NK-92 (cell line): Measurements from ENCODE around the gene HEBP2.

ENCODE experiments used
- DNase-seq: peaks from one replicate; lab custom pipeline; 2025; ENCODE audit not compliant: unreplicated experiment; lab: John Stamatoyannopoulos, UW

Gene HEBP2

DNA sequence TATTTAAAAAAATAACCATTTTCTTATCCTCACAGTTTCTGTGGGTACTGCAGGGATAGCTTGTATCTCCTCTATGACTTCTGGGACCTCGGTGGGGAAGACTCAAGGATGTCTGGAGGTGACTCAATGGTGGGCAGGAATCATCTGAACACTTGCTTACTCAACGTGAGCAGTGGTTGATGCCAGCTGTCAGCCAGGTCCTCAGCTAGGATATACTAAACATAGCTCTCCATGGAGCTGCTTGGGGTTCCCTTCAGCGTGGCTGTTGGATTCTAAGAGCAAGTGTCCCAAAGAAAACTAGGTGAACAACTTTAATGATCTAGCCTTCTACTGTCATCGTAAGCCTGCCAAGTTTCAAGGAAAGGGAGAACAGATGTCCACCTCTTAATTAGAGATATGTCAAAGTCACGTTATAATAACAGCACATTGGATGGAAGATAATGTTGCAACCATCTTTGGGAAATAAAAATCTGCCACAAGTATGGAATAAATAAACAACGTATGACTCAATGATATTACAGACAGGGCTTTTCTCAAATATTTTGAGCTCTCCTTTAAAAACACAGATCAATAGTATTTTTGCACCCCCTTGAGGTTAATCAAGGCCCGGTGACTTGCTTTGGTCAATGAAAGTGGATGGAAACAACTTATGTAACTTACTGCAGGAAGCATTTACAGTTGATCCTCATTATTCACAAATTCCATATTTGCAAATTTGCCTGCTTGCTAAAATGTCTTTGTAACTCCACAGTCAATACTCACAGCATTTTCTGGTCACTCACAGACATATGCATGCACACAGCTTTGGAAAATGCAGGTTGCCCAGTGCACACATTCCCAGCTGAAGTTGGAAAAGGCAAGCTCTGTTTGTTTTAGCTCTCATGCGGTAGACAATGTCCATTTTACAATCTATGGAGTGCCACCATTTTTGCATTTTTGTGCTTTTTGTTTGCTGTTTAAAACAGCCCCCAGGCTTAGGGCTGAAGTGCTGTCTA is 6.6 kb upstream of the HEBP2 start:
- DNase-seq = no peak

DNA sequence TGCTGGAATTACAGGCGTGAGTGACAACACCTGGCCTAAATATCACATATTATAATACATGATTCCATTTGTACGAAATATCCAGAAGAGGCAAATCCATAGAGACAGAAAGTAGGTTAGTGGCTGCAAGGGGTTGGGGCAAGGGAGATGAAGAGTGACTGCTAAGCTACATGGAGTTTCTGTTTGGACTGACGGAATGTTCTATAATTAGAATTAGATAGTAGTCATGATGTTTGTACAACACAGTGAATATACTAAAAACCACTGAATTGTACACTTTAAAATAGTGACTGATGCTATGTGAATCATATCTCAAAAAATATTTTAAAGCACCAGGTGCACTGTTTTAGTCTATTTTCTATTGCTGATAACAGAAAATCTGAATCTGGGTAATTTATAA is 3.7 kb upstream of the HEBP2 start:
- DNase-seq = no peak

DNA sequence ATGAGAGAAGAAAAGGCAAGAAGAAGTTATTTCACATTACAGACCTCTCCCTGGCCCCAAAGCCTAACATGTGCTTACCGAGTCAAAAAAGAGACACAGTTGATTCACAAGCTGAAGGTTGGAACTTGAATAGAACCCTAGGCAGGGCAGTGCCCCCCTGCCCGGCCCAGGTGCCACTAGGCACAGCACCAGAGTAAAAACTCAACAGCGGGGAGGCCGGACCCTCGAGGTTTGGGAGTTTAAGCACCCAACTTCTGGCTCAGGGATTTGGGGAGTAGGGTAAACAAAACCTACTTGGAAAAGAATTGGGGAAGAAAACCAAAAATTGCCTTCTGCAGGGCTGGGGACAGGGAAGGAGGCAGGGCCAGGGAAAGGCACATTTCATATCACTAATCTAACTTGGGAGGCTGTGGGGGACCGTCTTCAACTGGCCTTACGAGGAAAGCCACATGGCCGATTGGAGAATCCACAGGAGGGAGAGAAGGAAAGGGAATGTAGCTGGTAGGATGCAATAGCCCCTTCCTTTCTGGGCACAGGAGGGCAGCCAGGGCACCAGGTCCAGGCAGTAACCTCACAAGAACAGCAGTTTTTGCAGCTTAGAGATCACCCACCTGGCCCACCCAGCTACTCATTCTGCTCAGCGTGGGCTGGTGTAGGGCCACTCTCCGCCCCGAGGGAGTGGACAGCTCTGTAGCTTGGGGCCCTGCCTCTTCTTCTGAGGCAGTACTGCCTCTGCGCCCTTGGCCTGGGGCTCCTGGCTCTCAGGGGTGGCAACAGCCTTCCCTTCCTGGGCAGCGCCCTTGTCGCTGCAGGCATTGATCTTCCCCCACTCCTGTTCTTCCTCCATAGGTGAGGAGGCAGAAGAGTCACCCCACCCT is 1.8 kb upstream of the HEBP2 start:
- DNase-seq = no peak

DNA sequence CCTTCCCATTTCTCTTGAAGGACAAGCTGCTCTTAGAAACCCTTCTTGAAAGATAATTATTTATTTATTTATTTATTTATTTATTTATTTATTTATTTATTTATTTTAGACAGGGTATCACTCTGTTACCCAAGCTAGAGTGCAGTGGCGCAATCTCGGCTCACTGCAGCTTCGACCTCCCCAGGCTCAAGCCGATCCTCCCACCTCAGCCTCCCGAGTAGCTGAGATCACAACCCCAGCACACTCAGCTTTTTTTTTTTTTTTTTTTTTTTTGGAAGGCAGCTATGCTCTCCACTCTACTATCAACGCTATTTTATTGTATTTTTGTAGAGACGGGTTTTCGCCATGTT is 1.2 kb upstream of the HEBP2 start:
- DNase-seq = no peak

DNA sequence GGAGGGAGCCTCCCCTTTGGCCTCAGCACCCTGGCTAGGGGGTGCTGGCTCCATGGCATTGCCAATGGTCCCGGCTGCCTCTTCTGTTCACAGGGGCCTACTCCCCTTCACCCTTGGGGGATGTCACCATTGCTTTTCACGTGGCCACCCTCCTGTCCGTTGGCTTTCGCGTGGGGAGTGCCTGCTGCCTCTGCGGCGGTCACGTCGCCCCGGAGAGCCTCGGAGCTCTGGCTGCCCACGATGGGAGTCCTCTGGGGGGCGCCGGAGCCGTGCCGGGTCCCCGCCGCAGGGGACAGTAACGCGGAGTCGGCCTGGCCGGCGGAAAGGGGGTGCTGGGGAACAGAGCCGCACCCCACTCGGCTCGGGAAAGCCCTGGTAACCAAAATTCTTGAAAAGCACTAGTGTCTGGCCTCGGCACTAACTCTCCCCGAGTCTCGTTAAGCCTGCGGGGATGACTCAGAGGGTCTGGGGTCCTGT is 661 bp upstream of the HEBP2 start:
- DNase-seq = no peak

DNA sequence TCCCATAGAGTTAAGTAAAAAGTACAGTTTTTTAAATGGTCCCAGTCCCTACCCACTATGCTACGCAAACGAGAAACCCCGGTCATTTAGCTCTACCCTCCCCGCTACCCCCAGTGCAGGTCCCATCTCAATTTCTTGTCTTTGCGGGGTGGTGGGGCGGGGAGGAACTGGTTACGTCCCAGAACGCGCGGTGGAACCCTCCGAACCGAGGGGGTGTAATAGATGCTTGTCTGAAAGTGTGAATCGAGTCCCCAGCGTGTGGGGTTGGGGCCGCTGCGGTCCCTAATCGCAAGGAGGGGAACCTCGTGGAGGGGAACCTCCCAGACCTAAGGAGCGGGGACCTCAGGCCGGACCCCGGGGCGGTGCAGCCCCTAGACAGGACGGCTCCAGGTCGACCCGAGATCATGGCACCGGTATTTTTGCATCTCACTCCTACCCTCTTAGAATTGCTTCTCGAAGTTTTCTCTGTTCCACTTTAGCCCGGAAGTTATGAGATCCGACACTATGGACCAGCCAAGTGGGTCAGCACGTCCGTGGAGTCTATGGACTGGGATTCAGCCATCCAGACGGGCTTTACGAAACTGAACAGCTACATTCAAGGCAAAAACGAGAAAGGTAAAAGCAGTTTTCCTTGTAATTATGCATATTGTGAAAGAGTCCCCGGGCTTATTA is 779 bp downstream of the HEBP2 start:
- DNase-seq = no peak

DNA sequence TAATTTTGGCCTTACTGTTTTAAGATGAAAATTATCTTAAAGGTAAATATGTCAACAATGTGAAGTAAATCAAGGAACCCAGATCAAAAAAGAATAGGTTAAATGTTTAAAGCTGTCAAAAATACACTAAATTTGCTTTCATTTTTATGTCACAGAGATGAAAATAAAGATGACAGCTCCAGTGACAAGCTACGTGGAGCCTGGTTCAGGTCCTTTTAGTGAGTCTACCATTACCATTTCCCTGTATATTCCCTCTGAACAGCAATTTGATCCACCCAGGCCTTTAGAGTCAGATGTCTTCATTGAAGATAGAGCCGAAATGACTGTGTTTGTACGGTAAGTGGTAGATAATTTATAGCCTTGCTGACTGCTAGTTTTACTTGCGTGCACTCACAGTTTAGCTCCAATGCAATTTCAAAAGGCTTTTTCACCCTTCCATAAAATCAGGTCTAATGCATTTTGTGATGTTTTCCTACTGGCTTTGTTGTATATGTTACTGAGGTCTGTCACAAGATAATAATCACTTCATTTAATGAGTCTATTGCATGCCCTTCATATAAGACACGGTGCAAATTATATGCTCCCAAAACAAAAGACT is 1.9 kb downstream of the HEBP2 start:
- no peak for DNase-seq

DNA sequence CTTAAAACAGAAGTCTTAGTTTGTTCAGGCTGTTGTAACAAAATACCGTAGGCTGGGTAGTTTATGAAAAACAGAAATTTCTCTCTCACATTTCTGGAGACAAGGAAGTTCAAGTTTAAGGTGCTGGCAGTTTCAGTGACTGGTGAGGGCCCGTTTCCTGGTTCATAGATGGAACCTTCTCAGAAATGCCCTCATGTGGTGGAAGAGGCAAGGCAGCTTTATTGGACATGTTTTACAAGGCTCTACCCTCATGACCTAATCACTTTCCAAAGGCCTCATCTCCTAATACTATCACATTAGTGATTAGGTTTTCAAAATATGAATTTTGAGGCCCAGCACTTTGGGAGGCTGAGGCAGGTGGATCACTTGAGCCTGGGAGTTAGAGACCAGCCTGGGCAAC is 2.4 kb downstream of the HEBP2 start:
- no peak for DNase-seq

DNA sequence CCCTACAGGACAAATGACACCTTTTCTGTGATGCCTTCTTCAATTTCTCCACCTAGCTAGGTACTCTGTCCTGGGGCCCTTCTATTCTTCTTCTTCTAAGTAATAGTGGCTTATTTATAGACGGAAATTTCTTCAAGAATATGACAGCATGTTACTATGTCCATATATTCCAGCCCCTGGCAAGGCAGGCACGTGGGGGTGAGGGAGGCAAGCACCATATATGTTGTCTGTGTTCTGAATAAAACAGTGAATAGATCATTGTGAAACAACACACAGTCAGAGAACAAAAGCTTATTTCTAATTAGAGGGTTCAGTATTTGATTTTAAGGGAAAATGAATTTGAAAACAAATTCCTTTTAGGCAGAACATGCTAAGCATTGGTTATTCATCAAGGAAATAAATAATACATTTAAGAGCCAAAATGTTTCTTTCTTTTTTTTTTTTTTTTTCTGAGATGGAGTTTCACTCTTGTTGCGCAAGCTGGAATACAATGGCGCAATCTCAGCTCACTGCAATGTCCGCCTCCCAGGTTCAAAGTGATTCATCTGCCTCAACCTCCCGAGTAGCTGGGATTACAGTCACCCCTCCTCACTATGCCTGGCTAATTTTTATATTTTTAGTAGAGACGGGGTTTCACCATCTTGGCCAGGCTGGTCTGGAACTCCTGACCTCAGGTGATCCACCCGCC is 6.2 kb downstream of the HEBP2 start:
- no peak for DNase-seq

DNA sequence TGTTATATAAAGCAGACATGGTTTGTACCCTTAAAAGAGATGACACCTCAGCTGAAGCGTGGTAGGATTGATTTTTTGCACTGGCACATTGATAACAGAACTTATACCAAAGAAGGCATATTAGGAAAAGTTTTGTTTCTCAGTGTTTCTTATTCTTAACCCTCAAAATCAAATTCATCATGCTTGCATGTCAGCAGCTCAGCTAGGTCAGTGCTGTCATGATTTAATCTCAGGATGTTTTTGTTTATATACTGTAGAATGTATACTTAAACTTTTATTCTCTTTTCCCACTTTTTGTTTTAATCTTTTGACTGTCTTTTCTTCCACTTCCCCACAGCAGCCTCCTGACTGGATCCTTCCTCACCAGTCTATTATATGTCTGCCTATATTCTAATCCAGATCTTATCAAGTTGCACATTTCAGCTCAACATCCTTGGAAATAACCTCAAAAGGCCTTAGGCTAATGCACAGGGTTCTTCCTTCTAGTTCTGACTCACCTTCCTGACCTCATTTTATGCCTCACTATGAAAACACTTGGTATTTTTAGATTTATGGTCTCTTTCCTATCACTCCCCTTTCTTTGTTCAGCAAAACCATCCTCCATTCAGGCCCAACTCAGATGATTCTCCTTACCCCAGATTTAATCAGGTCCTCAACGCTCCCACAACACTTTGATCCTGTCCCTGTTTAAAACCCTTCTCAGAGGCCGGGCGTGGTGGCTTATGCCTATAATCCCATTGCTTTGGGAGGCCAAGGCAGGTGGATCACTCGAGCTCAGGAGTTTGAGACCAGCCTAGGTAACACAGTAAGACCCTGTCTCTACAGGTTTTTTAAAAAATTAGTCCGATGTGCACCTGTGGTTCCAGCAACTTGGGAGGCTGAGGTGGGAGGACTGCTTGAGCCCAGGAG is 7.2 kb downstream of the HEBP2 start:
- no peak for DNase-seq

DNA sequence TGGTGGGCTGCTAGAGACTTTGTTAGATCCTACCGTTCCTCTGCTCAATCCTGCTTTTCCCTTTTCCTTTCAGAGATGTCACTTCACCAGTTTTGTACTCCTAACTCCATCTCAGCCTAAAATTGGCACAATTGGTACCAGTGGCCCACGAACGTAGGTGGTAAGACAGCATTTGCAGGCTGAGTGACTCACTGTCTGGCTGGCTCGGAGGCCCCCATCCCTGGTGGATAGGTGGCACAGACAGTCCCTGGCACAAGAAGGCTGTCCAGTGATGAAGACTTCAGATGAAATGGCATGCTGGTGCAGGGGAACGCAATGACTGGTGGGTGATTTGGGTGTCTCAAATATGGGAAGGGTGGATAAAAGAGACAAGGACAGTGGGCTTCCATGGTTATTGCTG is 11.1 kb downstream of the HEBP2 start:
- DNase-seq = no peak

DNA sequence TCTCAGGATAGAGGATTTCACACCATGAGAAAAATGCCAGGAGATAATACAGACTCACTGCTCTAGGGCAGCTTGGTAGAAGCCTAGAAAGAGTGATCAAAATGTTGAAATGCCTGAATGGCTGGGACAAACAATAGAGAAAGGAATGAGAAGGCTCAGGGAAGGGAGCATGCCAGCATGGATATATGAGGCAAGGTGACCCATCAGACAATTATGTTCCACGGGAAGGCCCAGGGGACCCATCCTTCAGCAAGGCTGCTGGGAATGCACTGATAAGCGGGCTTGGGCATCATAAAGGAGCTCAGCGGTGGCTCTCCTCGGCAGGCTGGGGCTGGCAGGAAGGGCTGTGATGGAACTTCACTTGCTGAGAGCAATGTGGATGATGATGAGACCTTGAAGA is 12.2 kb downstream of the HEBP2 start:
- no peak for DNase-seq

DNA sequence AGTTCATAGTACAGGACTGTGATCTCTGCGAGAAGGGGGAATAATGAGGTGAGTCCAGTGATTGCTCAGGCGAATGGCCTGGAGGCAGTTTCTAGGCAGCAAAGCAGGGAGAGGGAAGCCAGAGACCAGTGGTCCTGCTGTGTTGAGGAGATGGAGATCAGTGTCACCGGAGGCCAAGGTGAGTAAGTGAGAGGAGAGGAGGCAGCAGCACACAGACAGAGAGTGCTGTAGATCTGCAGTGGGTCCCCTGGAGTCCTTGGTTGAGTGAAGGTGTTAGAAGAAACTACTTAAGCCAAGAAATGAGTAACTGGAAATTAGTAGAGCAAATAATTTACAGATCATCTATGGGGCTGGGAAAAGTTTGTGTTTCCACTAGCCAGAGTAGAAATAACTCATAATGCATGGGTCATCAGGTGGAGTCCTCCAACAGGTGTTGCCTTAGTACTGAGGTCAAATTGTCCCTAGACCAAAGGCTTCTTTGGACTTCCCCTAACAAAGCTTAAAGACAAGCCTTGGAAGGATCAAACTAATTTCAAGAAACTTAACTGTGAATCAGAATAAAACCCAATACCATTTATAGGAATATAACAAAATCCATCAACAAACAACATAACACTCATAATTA is 13.6 kb downstream of the HEBP2 start:
- DNase-seq = no peak

DNA sequence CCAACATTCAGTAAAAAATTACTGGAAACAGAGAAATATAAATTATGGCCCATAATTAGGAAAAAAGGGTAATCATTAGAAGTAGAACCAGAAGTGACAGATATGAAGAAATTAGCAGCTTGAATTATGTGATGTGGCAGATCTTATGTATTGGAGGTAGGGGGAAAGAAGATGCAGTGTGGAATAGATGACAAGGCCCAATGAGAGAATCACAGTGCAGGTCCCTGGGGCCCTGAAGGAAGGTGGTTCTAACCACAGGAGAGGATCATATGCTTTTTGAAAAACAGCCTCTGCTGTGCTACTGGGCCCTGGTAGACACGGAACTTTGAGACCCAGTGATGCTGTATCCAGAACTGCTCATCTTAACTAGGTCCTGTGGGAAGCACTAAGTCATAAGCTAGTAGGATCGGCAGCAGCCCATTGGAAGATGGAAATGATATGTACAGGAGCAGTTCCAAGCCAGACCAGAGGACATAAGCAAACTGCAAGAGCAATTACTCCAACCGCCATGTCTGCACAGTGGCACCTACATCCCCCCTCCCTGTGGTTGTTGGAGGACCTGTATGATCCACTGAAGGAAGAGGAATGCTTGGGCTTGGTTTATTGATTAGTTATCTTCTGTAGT is 14.2 kb downstream of the HEBP2 start:
- DNase-seq = no peak

DNA sequence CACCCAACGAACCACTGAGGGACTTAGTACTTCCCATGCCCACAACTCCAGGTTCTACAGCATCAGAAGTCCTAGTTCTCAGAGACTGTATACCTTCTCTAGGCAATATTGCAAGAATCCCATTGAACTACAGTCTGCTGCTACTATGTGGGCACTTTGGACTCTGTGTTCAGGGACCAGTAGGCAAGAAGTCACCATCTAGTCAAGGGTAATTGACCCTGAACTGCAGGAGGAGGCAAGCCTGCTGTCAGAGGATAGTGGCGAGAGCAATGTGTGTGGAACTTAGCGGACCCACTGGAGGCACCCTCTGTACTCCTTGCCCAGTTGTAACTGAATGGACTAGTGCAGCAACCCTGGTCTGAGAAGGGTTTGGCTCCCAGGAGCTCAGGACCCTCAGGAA is 15.7 kb downstream of the HEBP2 start:
- no peak for DNase-seq

DNA sequence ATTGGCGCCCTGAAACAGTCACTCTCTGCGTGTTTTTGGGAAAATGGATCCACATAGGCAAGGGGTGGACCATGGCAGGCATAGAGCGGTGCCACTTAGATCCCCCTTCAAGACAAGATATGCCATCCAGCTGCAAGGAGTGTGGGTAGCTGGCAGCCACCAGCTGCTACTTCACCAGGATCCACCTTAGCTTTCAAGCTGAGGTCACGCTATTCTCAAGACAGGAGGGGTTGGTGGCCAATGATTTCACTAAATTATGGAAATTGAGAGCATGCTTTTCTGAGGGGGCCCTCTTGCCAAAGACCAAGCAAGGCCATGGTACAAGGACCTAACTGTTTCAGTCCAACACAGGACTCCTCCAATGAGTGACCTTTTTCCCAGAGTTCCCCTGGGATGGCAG is 16.3 kb downstream of the HEBP2 start:
- no peak for DNase-seq

DNA sequence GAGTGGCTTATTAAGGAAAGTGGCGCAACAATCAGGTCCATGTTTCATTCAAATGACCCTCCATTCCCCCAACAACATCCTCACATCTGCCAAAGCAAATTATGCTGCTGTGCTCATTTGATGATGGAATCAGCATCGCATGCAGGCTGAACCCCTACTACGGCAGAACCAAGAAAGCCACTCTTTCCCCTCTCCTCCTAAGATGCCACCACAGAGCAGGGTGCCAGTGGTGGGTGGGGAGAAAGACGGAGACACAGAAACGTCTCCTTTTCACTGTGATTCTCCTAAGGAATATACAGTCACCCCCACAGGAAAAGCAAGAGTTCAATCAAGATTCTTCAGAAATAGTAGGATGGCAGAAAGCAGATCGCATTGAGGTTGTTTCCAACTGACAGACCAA is 17.1 kb downstream of the HEBP2 start:
- DNase-seq = no peak

DNA sequence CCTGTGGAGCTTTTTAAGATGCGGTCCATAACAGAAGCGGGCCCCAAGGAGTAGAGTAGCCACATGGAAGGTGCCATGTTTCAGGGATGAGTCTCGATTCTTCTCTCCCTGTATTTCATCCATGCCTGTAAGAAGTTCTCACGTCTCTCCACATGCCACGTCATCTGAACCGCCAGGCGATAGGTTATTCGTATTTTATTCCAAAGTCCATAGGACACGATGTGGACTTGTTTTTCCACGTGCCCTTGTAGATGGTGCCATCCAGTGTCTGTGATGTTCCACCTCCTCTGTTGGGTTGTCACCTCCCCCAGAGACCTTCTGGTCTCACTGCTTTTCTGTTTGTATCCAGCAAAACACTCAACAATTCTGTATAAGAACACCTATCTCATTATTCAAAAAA is 17.6 kb downstream of the HEBP2 start:
- DNase-seq = no peak

DNA sequence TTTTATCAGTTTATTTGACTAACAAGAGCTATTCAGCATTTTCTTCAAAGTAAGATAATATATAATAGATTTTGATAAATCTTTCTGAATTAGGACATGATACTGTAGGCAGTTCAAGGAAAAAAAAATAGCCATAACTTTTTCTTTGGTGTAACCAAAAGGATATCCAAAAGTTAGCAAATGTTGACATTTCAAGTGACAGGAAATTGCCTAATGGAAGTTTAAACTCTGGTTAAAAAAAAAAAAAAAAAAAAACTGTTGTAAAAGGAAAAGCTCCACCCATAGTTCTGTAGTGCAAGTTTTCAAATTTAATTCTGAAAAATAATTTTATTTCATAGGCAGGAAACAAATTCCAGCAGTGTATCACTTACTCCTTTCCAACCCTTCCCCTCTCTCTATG is 18.8 kb downstream of the HEBP2 start:
- DNase-seq = no peak
